HepG2 (cell line): ENCODE measurements around the gene PHAX. TPM values are rescaled to one million over a fixed set of nuclear protein-coding genes. Genes with fewer than 3 reads are reported as not detected.

Experiments used
- ATAC-seq: fragments of 200-7000 bp; cut with Tn5 transposase; 3 replicates; pipeline ENCODE4 v1.9.1; 2020; ENCODE audit warnings: mild to moderate bottlenecking, moderate library complexity
- BruUV-seq: library from RNA; stranded (reverse); fragments of 400-500 nt; replicated peaks from 2 replicates; lab custom pipeline; 2021; lab: Mats Ljungman, UMichigan
- CTCF ChIA-PET: fragments of 300-600 bp; formaldehyde crosslinking; extraction: SDS; loops from one replicate; lab custom pipeline; 2021; ENCODE audit warnings: low total read pairs, inconsistent platforms, low intra/inter-chr PET ratio; lab: Yijun Ruan, JAX
- POLR2A ChIA-PET: fragments of 350-600 bp; sonication (Branson Sonifier 250); formaldehyde crosslinking; loops from one replicate; lab custom pipeline; 2020; ENCODE audit warnings: antibody characterized with exemption, inconsistent platforms; lab: Yijun Ruan, JAX
- DNase-seq: peaks from one replicate; pipeline ENCODE4 v3.0.0-alpha.2; 2015; ENCODE audit warnings: low spot score
- FAIRE-seq: peaks from 3 replicates; lab custom pipeline; 2011; peaks lifted over from hg19 to GRCh38; lab: Jason Lieb, UNC
- H2AFZ ChIP-seq: one replicate; pipeline ENCODE4 v1.6.1; 2011; ENCODE audit warnings: low read length, inconsistent platforms
- H3K27ac ChIP-seq: fragments of 300-600 bp; 3 replicates; pipeline ENCODE4 v1.8.0; 2011; ENCODE audit warnings: mixed run types, mild to moderate bottlenecking, mixed read lengths, low read length, inconsistent platforms; ENCODE audit not compliant: insufficient read depth; ENCODE audit errors: extremely low read length
- H3K27me3 ChIP-seq, 2 experiments: fragments of 200-600 bp in 1 of 2; 2 replicates in 1 of 2; 3 replicates in 1 of 2; pipeline versions ENCODE4 v1.6.0 to v1.8.0; 2011; ENCODE audit warnings: low read length in 2 of 2, mild to moderate bottlenecking in 2 of 2, moderate library complexity in 2 of 2, inconsistent platforms in 1 of 2; ENCODE audit not compliant: insufficient read depth in 2 of 2, control insufficient read depth in 1 of 2
- H3K36me3 ChIP-seq, 2 experiments: fragments of 200-600 bp in 1 of 2; replicated peaks in 1 of 2; 2 replicates in 1 of 2; 3 replicates in 1 of 2; pipeline versions ENCODE4 v1.5.1 to v1.8.0; 2011; ENCODE audit warnings: low read length in 2 of 2, inconsistent platforms in 1 of 2; ENCODE audit not compliant: insufficient read depth in 2 of 2, control insufficient read depth in 1 of 2
- H3K4me1 ChIP-seq: 2 replicates; pipeline ENCODE4 v1.5.1; 2012; ENCODE audit warnings: low read length, inconsistent platforms; ENCODE audit not compliant: insufficient read depth
- H3K4me2 ChIP-seq: 2 replicates; pipeline ENCODE4 v1.6.0; 2011; ENCODE audit warnings: low read depth, low read length, inconsistent platforms
- H3K4me3 ChIP-seq, 3 experiments: fragments of 200-600 bp in 1 of 3; sonication (generic), shearing (Covaris generic) in 1 of 3; replicated peaks in 1 of 3; 2 replicates each; pipeline ENCODE4 v1.5.1; 2011 to 2016; ENCODE audit warnings: low read length in 3 of 3, inconsistent platforms in 2 of 3, low read depth in 2 of 3, mild to moderate bottlenecking in 2 of 3, control low read depth in 1 of 3, mixed read lengths in 1 of 3; ENCODE audit not compliant: insufficient read depth in 1 of 3
- H3K79me2 ChIP-seq: one replicate; pipeline ENCODE4 v1.6.1; 2011; ENCODE audit warnings: low read length, inconsistent platforms; ENCODE audit not compliant: insufficient read depth
- H3K9ac ChIP-seq: 2 replicates; pipeline ENCODE4 v1.6.0; 2011; ENCODE audit warnings: mild to moderate bottlenecking, low read depth, low read length, inconsistent platforms; ENCODE audit not compliant: insufficient read depth
- H3K9me3 ChIP-seq: 2 replicates; pipeline ENCODE4 v1.5.1; 2012; ENCODE audit warnings: mild to moderate bottlenecking, low read length
- H4K20me1 ChIP-seq: 2 replicates; pipeline ENCODE4 v1.6.0; 2011; ENCODE audit warnings: inconsistent platforms, mild to moderate bottlenecking, low read length, moderate library complexity; ENCODE audit not compliant: insufficient read depth
- ATF1 ChIP-seq: IDR thresholded peaks from 2 replicates; pipeline ENCODE4 v1.6.1; 2016; ENCODE audit warnings: mild to moderate bottlenecking, control low read depth
- DR1 ChIP-seq: sonication (generic); formaldehyde crosslinking; IDR thresholded peaks from 2 replicates; pipeline ENCODE4 v1.8.0; 2021; ENCODE audit warnings: mild to moderate bottlenecking, missing genetic modification reagents, inconsistent platforms
- ESRRA ChIP-seq: sonication (generic); formaldehyde crosslinking; IDR thresholded peaks from 2 replicates; pipeline ENCODE4 v1.5.1; 2020; ENCODE audit warnings: mild to moderate bottlenecking, low read depth, missing genetic modification reagents
- FOXO1 ChIP-seq: sonication (generic); formaldehyde crosslinking; IDR thresholded peaks from 2 replicates; pipeline ENCODE4 v1.4.0; 2020; ENCODE audit warnings: missing genetic modification reagents
- HOMEZ ChIP-seq: IDR thresholded peaks from 2 replicates; pipeline ENCODE4 v1.6.1; 2016; ENCODE audit warnings: low read depth
- MAFG ChIP-seq: sonication (generic); formaldehyde crosslinking; IDR thresholded peaks from 2 replicates; pipeline ENCODE4 v1.5.1; 2020; ENCODE audit warnings: mild to moderate bottlenecking, missing genetic modification reagents
- MAX ChIP-seq: IDR thresholded peaks from 2 replicates; pipeline ENCODE4 v1.6.1; 2012; ENCODE audit warnings: inconsistent platforms
- MBNL3 ChIP-seq: fragments of 250-450 bp; sonication (Bioruptor Pico); conservative IDR thresholded peaks from 2 replicates; pipeline ENCODE4 v1.8.0; 2022; ENCODE audit warnings: mild to moderate bottlenecking, inconsistent platforms
- NCOR1 ChIP-seq: fragments of 200-600 bp; sonication (generic); IDR thresholded peaks from 2 replicates; pipeline ENCODE4 v1.7.0; 2017; ENCODE audit warnings: antibody characterized with exemption, low read length, borderline replicate concordance
- RARA ChIP-seq: IDR thresholded peaks from 2 replicates; pipeline ENCODE4 v1.6.1; 2016; ENCODE audit warnings: missing genetic modification reagents, missing compliant biosample characterization
- RXRB ChIP-seq: IDR thresholded peaks from 2 replicates; pipeline ENCODE4 v1.6.1; 2016; ENCODE audit warnings: borderline replicate concordance, missing genetic modification reagents, missing compliant biosample characterization
- TEAD3 ChIP-seq: optimal IDR thresholded peaks from 2 replicates; pipeline ENCODE3; 2016; ENCODE audit warnings: borderline replicate concordance
- ZFY ChIP-seq: sonication (generic); formaldehyde crosslinking; IDR thresholded peaks from 2 replicates; pipeline ENCODE4 v1.4.0; 2020; ENCODE audit warnings: missing genetic modification reagents
- ZNF30 ChIP-seq: sonication (generic); formaldehyde crosslinking; IDR thresholded peaks from 2 replicates; pipeline ENCODE4 v1.5.0; 2020; ENCODE audit warnings: mild to moderate bottlenecking, missing genetic modification reagents
- ZNF317 ChIP-seq: sonication (generic); formaldehyde crosslinking; IDR thresholded peaks from 2 replicates; pipeline ENCODE4 v1.5.0; 2020; ENCODE audit warnings: mild to moderate bottlenecking, missing genetic modification reagents
- ZNF557 ChIP-seq: sonication (generic); formaldehyde crosslinking; IDR thresholded peaks from 2 replicates; pipeline ENCODE4 v1.4.0; 2020; ENCODE audit warnings: missing genetic modification reagents
- ZNF672 ChIP-seq: sonication (generic); formaldehyde crosslinking; IDR thresholded peaks from 2 replicates; pipeline ENCODE4 v1.8.1; 2022; ENCODE audit warnings: missing genetic modification reagents
- ZNF713 ChIP-seq: sonication (generic); formaldehyde crosslinking; IDR thresholded peaks from 2 replicates; pipeline ENCODE4 v1.4.0; 2020; ENCODE audit warnings: mild to moderate bottlenecking, missing genetic modification reagents
- WGBS: methylation state at CpG from one replicate; pipeline ENCODE4 v1.1.6; 2017; ENCODE audit warnings: low lambda C conversion rate; 5-methylcytosine and 5-hydroxymethylcytosine counted together
- in situ Hi-C: cut with HindIII; loops from 2 replicates; pipeline ENCODE4 v1.10.0; 2017; ENCODE audit warnings: low pct_unique_long_range_greater_than_20kb; ENCODE audit not compliant: extremely low pct_ligation_motif_present
- intact Hi-C: fragments of 100-400 bp; cut with micrococcal nuclease; formaldehyde crosslinking; loops from one replicate; pipeline ENCODE4 v1.10.0; 2022; ENCODE audit not compliant: unreplicated experiment
- polyA plus RNA-seq, 8 experiments: library from polyadenylated mRNA; depleted of rRNA in 3 of 8; stranded (reverse) in 7 of 8; unstranded in 1 of 8; fragments of >200 nt; fragmentation: Illumina TruSeq in 4 of 8; extraction: Trizol in 4 of 8; gene quantifications; 2 replicates each; pipeline versions ENCODE4 v1.2.1 to v1.2.3, GENCODE V29; 2011 to 2016; ENCODE audit warnings: low read depth in 4 of 8, missing spikeins in 1 of 8, mixed read lengths in 1 of 8; ENCODE audit not compliant: insufficient read depth in 1 of 8
- total RNA-seq, 5 experiments: library from RNA; depleted of rRNA; stranded (reverse); fragments of >200 nt; fragmentation: Illumina TruSeq; extraction: Trizol; gene quantifications; 2 replicates each; pipeline ENCODE4 v1.2.3, GENCODE V29; 2016; ENCODE audit warnings: low read depth in 1 of 5
- TF ChIP-seq, protein P1 (sequence below), 2 experiments: IDR thresholded peaks; 2 replicates each; pipeline ENCODE4 v1.6.1; 2011 to 2012; ENCODE audit warnings: low read length in 2 of 2, borderline replicate concordance in 1 of 2, low read depth in 1 of 2, mild to moderate bottlenecking in 1 of 2, moderate library complexity in 1 of 2

The PHAX gene
- total and polyA plus RNA-seq, 2 of the 13 experiments (the other 11 are each of a cell fraction or from before 2014, with no cell fraction given): 20.0 to 59.7 TPM

- in situ Hi-C loops: no loop called here
- Histone ChIP-seq H2AFZ (no peak overlapping the region), H3K36me3 (no peaks in the 10 kb centered on the region), H3K9me3 (peaks cover 8% of the 10 kb centered on the region), H3K27me3 (no peaks in the 10 kb centered on the region), H3K4me3 (peak overlapping the region; percentile 18 to 66 (median 25); a peak in 4 of 6 replicates), H4K20me1 (no peaks in the 10 kb centered on the region), H3K27ac (peak overlapping the region; percentile 82), H3K79me2 (no peaks in the 10 kb centered on the region), H3K4me1 (peaks cover 51% of the 10 kb centered on the region), H3K4me2 (peak overlapping the region; percentile 67), H3K9ac (no peak overlapping the region)
- DNase-seq (peak; percentile 50), ATAC-seq (peak; percentile 48), FAIRE-seq (no peak)
- CTCF ChIA-PET: no interaction called here
- intact Hi-C loops: loop anchor here (2.0 kb wide), 1 partner anchor 48 kb away; the partner anchor contains the start of gene PHAX
- 9% methylated on average over 4 of the region's 4 CpGs for WGBS
- POLR2A ChIA-PET: interaction anchor here (0.7 to 2.1 kb wide), 4 partner anchors 9 to 130 kb away, joined by 3 to 8 read pairs (median 6); partner anchors contain the start of gene ALDH7A1
- BruUV-seq: TSS peak; percentile 81
- peak; percentile 37 for TF ChIP-seq RARA (CRISPR knock-in tag)
- TF ChIP-seq MBNL3 (CRISPR knock-in tag): no peak
- TF ChIP-seq RXRB (CRISPR knock-in tag): no peak
- peak; percentile 37 for TF ChIP-seq TEAD3 (CRISPR knock-in tag)
- TF ChIP-seq, protein P1, sequence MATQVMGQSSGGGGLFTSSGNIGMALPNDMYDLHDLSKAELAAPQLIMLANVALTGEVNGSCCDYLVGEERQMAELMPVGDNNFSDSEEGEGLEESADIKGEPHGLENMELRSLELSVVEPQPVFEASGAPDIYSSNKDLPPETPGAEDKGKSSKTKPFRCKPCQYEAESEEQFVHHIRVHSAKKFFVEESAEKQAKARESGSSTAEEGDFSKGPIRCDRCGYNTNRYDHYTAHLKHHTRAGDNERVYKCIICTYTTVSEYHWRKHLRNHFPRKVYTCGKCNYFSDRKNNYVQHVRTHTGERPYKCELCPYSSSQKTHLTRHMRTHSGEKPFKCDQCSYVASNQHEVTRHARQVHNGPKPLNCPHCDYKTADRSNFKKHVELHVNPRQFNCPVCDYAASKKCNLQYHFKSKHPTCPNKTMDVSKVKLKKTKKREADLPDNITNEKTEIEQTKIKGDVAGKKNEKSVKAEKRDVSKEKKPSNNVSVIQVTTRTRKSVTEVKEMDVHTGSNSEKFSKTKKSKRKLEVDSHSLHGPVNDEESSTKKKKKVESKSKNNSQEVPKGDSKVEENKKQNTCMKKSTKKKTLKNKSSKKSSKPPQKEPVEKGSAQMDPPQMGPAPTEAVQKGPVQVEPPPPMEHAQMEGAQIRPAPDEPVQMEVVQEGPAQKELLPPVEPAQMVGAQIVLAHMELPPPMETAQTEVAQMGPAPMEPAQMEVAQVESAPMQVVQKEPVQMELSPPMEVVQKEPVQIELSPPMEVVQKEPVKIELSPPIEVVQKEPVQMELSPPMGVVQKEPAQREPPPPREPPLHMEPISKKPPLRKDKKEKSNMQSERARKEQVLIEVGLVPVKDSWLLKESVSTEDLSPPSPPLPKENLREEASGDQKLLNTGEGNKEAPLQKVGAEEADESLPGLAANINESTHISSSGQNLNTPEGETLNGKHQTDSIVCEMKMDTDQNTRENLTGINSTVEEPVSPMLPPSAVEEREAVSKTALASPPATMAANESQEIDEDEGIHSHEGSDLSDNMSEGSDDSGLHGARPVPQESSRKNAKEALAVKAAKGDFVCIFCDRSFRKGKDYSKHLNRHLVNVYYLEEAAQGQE (IDR thresholded peaks at IDR 0.05; ENCODE audit: borderline replicate concordance in 1 of 2, low read depth in 1 of 2, low read length in 2 of 2): 0 out of 4 replicates have a peak, but pooled peaks of 1 of the 2 experiments have one; percentile 26
- no peak for TF ChIP-seq DR1 (CRISPR knock-in tag)
- TF ChIP-seq MAX: peak; percentile 42; the same call in 1 of the 2 replicates
- TF ChIP-seq ZNF30: no peak
- TF ChIP-seq ZNF317 (CRISPR knock-in tag): no peak
- TF ChIP-seq ZFY (CRISPR knock-in tag): peak; percentile 18; the same call in 1 of the 2 replicates
- 0 out of 2 replicates have a peak, but pooled peaks have one; percentile 22 for TF ChIP-seq NCOR1
- no peak for TF ChIP-seq HOMEZ (CRISPR knock-in tag)
- no peak for TF ChIP-seq ATF1 (CRISPR knock-in tag)
- TF ChIP-seq ZNF713: no peak
- no peak for TF ChIP-seq ZNF672 (CRISPR knock-in tag)
- TF ChIP-seq ZNF557: no peak
- TF ChIP-seq FOXO1 (CRISPR knock-in tag): no peak
- TF ChIP-seq MAFG (CRISPR knock-in tag): no peak
- no peak for TF ChIP-seq ESRRA (CRISPR knock-in tag)
Observed at GRCh38 chr5:126648471-126648870, 47.7 kb downstream of the PHAX start.
